VCaP (cell line): Measurements from ENCODE around the gene TMEM115.

Source experiments
- H3K27ac ChIP-seq: fragments of 450-650 bp; 2 replicates; pipeline ENCODE4 v1.5.1; 2017
- TF ChIP-seq, protein P1 (sequence below): fragments of 450-650 bp; conservative IDR thresholded peaks from 2 replicates; pipeline ENCODE4 v1.5.1; 2017; ENCODE audit warnings: mild to moderate bottlenecking, moderate library complexity

Gene TMEM115

GRCh38 chr3:50395070-50395860 is 35.9 kb upstream of the TMEM115 start:
- TF ChIP-seq, protein P1, sequence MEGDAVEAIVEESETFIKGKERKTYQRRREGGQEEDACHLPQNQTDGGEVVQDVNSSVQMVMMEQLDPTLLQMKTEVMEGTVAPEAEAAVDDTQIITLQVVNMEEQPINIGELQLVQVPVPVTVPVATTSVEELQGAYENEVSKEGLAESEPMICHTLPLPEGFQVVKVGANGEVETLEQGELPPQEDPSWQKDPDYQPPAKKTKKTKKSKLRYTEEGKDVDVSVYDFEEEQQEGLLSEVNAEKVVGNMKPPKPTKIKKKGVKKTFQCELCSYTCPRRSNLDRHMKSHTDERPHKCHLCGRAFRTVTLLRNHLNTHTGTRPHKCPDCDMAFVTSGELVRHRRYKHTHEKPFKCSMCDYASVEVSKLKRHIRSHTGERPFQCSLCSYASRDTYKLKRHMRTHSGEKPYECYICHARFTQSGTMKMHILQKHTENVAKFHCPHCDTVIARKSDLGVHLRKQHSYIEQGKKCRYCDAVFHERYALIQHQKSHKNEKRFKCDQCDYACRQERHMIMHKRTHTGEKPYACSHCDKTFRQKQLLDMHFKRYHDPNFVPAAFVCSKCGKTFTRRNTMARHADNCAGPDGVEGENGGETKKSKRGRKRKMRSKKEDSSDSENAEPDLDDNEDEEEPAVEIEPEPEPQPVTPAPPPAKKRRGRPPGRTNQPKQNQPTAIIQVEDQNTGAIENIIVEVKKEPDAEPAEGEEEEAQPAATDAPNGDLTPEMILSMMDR: no peak
- H3K27ac ChIP-seq: no peak overlapping the region

DNA sequence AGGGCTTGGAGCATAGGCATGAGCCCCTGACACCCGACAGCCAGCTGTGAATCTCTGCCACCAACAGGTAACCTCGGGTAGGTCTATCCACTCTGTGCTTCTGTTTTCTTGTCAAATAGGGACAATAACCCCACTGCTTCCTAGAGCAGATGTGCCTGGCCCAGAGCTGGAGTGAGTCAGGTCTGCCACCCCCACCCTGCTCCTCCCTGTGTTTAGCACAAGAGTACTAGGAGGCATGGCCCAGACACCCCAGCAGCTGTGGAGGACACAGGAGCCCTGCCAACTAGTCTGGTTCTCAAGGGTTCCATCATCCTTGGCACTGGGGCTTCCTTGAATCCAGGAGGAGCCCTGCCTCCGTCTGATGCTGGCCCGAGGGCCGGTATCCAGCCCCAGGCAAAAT is 33.7 kb upstream of the TMEM115 start:
- TF ChIP-seq, protein P1: no peak
- H3K27ac ChIP-seq: no peak overlapping the region

- no peak overlapping the region for H3K27ac ChIP-seq
Measured at GRCh38 chr3:50392101-50392715, 32.9 kb upstream of the TMEM115 start.

DNA sequence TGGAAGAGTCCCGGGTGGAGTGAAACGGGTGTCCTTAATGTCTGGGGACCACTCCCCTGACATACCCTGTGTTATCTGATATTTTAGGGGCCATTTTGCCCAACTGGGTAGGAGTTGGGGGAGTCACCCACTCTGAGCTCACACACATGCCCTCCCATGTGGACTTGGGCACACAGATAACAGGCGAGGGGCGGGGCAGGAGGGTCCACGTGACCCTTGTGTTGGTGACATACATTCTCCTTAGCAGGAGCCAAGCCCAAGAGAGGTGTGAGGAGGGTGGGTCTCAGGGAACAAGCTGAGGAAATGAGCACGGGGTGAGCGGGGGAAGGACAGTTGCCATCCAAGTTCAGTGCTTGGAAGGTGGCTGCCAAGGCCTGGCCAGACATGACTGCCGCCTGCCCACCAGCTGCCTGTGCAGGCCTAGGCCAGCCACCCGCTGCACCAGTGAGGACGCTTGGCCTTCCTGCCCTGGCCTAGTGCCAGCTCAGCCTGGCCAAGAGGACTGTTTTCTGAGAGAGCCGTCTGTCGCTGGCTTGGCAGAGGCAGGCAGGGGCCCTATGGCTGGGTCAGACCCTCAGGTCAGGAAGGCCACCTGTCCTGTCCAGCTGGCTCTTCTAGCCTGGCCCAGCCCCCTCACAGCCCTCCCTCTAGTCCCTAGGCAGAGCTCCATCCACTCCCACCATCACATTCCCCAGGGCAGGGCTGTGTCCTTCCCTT is 31.3 kb upstream of the TMEM115 start:
- peak overlapping the region; percentile 52; the same call in 1 of the 2 replicates for H3K27ac ChIP-seq
- TF ChIP-seq, protein P1: no peak

More at GRCh38 chr3:50392101-50392715, 32.9 kb upstream of the TMEM115 start:
- TF ChIP-seq, protein P1: no peak

GRCh38 chr3:50389414-50389767 is 30.1 kb upstream of the TMEM115 start:
- H3K27ac ChIP-seq: no peak overlapping the region
- TF ChIP-seq, protein P1: no peak

DNA sequence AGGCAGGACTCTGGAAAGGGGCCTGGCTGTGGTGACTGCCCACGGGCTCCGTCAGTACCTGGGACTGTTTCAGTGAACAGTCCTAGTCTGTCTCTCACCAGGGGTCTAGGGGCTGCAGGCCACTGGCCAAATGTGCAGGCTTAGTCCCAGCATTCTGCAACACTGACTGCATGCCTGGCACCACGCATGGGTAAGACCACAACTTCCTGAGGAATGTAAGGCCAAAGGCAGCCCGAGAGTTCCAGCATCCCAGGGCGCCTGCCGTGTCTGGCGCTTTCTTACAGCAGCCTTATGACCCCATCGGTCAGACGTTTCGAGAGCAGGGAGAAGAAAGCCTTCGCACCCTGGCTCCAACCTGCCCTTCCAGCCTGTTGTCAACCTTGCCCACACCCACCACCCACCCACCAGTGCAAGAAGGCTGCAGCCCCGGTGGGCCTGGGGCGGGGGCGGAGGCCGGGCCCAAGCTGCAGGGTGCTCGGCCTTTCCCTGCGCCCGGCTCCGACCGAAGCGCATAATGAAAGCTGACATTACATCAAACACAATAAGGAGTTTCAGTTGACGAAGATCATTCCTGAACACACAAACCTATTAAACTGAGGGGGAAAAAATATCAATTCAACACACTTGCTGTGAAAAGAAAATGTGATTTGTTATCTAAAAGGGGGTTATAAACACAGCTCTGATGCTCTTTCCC is 29.5 kb upstream of the TMEM115 start:
- TF ChIP-seq, protein P1: peak; percentile 11; the same call in 1 of the 2 replicates
- H3K27ac ChIP-seq: no peak overlapping the region
